ENCODE measurements around the gene SLC5A5. TPM values are rescaled to one million over a fixed set of nuclear protein-coding genes. Genes with fewer than 3 reads are reported as not detected.

SLC5A5 gene
- total and polyA plus RNA-seq, 2 of the 4 experiments (the other 2 are of a cell fraction): not detected

DNA sequence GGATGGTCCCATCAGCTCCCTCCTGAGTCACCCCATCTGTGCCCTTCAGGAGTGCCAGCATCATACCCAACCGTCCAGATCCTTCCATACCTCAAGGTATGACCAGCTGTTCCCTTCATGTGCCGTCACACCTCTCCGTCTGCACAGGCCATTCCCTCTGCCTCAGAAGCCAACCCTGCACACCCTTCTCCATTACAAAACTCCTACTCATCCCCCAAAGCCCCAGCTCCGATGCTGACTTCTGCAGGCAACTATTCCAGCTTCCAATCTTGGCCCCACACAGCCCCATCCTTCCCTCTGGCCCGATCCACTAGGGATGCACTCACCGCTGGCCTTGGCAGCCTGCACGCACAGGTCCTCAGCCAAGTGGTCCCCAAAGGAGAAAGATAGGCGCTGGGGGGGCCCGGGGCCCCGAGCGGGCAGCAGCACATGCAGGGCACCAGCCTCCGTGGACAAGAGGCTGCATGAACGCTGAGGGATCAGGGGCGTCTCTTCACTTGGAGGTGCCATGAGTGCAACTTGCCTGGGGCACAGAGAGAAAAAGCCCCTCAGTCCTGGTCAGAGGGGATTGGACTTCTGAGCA, 27.7 kb upstream of the SLC5A5 start:
- H3K4me3 ChIP-seq (ENCODE audit: insufficient read depth, low read depth, low read length): no peak overlapping the region
- ChIA-PET POLR2A (ENCODE audit: unreplicated experiment) (no interaction called here), CTCF (no interaction called here)
- H3K79me1 ChIP-seq (ENCODE audit: low read depth in 1 of 2, low read length in 2 of 2): no peaks in the 10 kb centered on the region
- no peak overlapping the region for H4K91ac ChIP-seq (ENCODE audit: insufficient read depth, low read depth, low read length)
- no peak for ATAC-seq (ENCODE audit: low read depth)
- in situ Hi-C loops (cut with MboI; ENCODE audit: low sequenced_read_pairs): no loop called here
- no peak overlapping the region for H3K9ac ChIP-seq (ENCODE audit: low read depth, low read length)
- H3K9me3 ChIP-seq (ENCODE audit: control insufficient read depth, insufficient read depth, low read length): no peaks in the 10 kb centered on the region
- H3K18ac ChIP-seq (ENCODE audit: low read depth, low read length): no peak overlapping the region
- H2AFZ ChIP-seq (replicated peaks; ENCODE audit: low read length, poor library complexity): no peak overlapping the region
- DNase-seq: no peak
- no peak overlapping the region for H2AK9ac ChIP-seq (replicated peaks; ENCODE audit: low read depth, low read length, poor library complexity)
- H4K20me1 ChIP-seq (ENCODE audit: insufficient read depth, low read length): no peaks in the 10 kb centered on the region
- dilution Hi-C loops (cut with HindIII; ENCODE audit: low sequenced_read_pairs, unreplicated experiment): no loop called here
- H2AK5ac ChIP-seq (ENCODE audit: low read depth, low read length): no peak overlapping the region
- no peak overlapping the region for H3K23ac ChIP-seq (ENCODE audit: low read depth, low read length)
- no peak overlapping the region for H2BK20ac ChIP-seq (ENCODE audit: low read depth, low read length)
- H3K36me3 ChIP-seq (ENCODE audit: control insufficient read depth, insufficient read depth, low read length): no peaks in the 10 kb centered on the region
- H3K4ac ChIP-seq (ENCODE audit: low read depth, low read length): no peak overlapping the region
- WGBS, 2 experiments (ENCODE audit: extremely low coverage in 2 of 2, insufficient read length in 1 of 2): 79% methylated on average over 8 of the region's 14 CpGs; no CpG with 5 or more reads in 1 of the 2 experiments
- no peak overlapping the region for H2BK120ac ChIP-seq (ENCODE audit: low read depth, low read length)
- no peak overlapping the region for H2BK15ac ChIP-seq (ENCODE audit: low read depth, low read length)
- H3K4me2 ChIP-seq (ENCODE audit: low read depth, low read length): no peak overlapping the region
- TF ChIP-seq CHD1 (IDR thresholded peaks at IDR 0.05; ENCODE audit: low read depth, low read length) (no peak), BHLHE40 (IDR thresholded peaks at IDR 0.05; ENCODE audit: low read depth, low read length) (no peak), NFE2L2 (IDR thresholded peaks at IDR 0.05; ENCODE audit: low read depth, low read length) (no peak), MXI1 (IDR thresholded peaks at IDR 0.05; ENCODE audit: borderline replicate concordance, low read depth, low read length) (no peak), CEBPB (IDR thresholded peaks at IDR 0.05; ENCODE audit: low read depth, low read length) (no peak), POLR2A (IDR thresholded peaks at IDR 0.05; ENCODE audit: low read depth, low read length) (no peak), RCOR1 (IDR thresholded peaks at IDR 0.05; ENCODE audit: insufficient replicate concordance, low read length) (no peak), SMC3 (IDR thresholded peaks at IDR 0.05; ENCODE audit: low read depth, low read length) (no peak), MAFK (IDR thresholded peaks at IDR 0.05; ENCODE audit: low read depth, low read length) (no peak), MAZ (IDR thresholded peaks at IDR 0.05; ENCODE audit: borderline replicate concordance, low read depth, low read length) (no peak), RFX5 (IDR thresholded peaks at IDR 0.05; ENCODE audit: low read depth, low read length) (no peak), FOS (IDR thresholded peaks at IDR 0.05; ENCODE audit: low read depth, low read length) (no peak), RAD21 (IDR thresholded peaks at IDR 0.05; ENCODE audit: low read length) (no peak)
- TF ChIP-seq, protein P1, sequence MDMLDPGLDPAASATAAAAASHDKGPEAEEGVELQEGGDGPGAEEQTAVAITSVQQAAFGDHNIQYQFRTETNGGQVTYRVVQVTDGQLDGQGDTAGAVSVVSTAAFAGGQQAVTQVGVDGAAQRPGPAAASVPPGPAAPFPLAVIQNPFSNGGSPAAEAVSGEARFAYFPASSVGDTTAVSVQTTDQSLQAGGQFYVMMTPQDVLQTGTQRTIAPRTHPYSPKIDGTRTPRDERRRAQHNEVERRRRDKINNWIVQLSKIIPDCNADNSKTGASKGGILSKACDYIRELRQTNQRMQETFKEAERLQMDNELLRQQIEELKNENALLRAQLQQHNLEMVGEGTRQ (IDR thresholded peaks at IDR 0.05; ENCODE audit: low read depth, low read length): no peak
- TF ChIP-seq, protein P2, sequence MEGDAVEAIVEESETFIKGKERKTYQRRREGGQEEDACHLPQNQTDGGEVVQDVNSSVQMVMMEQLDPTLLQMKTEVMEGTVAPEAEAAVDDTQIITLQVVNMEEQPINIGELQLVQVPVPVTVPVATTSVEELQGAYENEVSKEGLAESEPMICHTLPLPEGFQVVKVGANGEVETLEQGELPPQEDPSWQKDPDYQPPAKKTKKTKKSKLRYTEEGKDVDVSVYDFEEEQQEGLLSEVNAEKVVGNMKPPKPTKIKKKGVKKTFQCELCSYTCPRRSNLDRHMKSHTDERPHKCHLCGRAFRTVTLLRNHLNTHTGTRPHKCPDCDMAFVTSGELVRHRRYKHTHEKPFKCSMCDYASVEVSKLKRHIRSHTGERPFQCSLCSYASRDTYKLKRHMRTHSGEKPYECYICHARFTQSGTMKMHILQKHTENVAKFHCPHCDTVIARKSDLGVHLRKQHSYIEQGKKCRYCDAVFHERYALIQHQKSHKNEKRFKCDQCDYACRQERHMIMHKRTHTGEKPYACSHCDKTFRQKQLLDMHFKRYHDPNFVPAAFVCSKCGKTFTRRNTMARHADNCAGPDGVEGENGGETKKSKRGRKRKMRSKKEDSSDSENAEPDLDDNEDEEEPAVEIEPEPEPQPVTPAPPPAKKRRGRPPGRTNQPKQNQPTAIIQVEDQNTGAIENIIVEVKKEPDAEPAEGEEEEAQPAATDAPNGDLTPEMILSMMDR (conservative IDR thresholded peaks at IDR 0.05; ENCODE audit: low read depth, low read length): no peak
- TF ChIP-seq, protein P3, sequence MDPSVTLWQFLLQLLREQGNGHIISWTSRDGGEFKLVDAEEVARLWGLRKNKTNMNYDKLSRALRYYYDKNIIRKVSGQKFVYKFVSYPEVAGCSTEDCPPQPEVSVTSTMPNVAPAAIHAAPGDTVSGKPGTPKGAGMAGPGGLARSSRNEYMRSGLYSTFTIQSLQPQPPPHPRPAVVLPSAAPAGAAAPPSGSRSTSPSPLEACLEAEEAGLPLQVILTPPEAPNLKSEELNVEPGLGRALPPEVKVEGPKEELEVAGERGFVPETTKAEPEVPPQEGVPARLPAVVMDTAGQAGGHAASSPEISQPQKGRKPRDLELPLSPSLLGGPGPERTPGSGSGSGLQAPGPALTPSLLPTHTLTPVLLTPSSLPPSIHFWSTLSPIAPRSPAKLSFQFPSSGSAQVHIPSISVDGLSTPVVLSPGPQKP (IDR thresholded peaks at IDR 0.05; ENCODE audit: borderline replicate concordance, low read depth, low read length): no peak
- no peak overlapping the region for H3K14ac ChIP-seq (replicated peaks; ENCODE audit: low read depth, low read length)
- peaks cover 6% of the 10 kb centered on the region for H3K4me1 ChIP-seq (ENCODE audit: control insufficient read depth, insufficient read depth, low read length)
- intact Hi-C loops (cut with micrococcal nuclease): no loop called here
- H3K27ac ChIP-seq (ENCODE audit: insufficient read depth, low read length): no peak overlapping the region
- H3K56ac ChIP-seq (ENCODE audit: extremely low read depth, insufficient read depth, low read length): no peak overlapping the region
- H3K9me1 ChIP-seq (ENCODE audit: insufficient read depth, low read length): no peaks in the 10 kb centered on the region
- H3K27me3 ChIP-seq (ENCODE audit: control insufficient read depth, insufficient read depth, low read length): peaks cover 7% of the 10 kb centered on the region; the same call in 1 of the 2 replicates
- H4K8ac ChIP-seq (ENCODE audit: low read depth in 2 of 2, low read length in 2 of 2): no peak overlapping the region
- no TSS peak for BruUV-seq (replicated peaks)
- no peak overlapping the region for H4K5ac ChIP-seq (ENCODE audit: low read depth, low read length)
- no peak overlapping the region for H2BK5ac ChIP-seq (ENCODE audit: low read depth, low read length, poor library complexity, severe bottlenecking)
